ENCODE results near the gene PFKL.

PFKL gene

DNA sequence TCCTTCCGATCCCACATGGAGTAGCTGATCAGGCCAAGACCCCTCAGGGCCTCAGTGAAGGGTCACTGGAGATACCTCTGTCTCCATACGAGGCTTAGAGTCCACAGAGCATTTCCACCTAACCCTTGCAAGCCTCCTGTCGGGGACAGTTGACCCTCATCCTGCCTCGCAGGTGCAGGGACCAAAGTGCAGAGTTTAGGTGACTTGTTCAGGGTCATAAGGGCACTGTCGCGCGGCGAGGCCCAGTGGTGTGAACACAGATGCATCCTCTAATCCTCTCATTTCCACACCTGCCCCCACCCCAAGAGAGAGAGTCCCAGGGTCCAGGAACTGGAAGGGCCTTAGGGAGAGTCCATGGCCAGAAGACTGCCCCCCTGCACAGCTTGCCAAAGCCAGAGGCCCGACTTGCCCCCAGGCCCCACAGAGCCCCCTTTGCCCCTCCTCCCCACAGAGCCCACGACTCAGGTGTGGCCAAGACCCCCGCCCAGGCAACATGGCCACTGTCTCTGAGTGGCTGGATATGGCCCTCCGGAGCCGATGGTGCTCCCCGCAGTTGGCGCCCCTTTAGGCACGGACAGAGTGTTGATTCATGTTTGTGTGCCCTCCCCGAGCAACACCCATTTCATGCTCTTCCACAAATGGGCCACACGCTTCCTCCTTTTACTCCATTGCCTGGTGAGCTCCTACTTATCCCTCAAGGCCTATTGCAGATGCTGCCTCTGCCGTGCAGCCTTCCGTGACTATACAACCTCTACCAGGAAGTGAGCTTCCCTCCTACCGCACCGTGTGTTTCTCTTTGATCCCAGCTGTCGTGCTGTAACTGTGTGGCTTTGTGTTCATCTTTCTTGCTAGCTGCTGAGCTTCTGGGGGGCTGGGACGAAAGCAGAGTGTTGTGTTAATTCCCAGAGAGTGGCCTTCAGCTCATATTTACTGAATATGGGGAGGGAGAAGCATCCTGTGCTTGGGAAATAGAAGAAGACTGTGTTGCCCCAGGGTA is 55.2 kb downstream of the PFKL start:
- TF ChIP-seq SIN3A (IDR thresholded peaks at IDR 0.05; ENCODE audit: borderline replicate concordance, insufficient read depth, low read length) (no peak), TAF1 (IDR thresholded peaks at IDR 0.05; ENCODE audit: borderline replicate concordance, insufficient read depth, low read length) (no peak), POLR2AphosphoS5 (IDR thresholded peaks at IDR 0.05; ENCODE audit: low read depth, low read length) (no peak), FOXP2 (optimal IDR thresholded peaks at IDR 0.05; ENCODE audit: borderline replicate concordance, extremely low read depth, extremely low read length, insufficient read depth) (no peak)
- TF ChIP-seq, protein P1, sequence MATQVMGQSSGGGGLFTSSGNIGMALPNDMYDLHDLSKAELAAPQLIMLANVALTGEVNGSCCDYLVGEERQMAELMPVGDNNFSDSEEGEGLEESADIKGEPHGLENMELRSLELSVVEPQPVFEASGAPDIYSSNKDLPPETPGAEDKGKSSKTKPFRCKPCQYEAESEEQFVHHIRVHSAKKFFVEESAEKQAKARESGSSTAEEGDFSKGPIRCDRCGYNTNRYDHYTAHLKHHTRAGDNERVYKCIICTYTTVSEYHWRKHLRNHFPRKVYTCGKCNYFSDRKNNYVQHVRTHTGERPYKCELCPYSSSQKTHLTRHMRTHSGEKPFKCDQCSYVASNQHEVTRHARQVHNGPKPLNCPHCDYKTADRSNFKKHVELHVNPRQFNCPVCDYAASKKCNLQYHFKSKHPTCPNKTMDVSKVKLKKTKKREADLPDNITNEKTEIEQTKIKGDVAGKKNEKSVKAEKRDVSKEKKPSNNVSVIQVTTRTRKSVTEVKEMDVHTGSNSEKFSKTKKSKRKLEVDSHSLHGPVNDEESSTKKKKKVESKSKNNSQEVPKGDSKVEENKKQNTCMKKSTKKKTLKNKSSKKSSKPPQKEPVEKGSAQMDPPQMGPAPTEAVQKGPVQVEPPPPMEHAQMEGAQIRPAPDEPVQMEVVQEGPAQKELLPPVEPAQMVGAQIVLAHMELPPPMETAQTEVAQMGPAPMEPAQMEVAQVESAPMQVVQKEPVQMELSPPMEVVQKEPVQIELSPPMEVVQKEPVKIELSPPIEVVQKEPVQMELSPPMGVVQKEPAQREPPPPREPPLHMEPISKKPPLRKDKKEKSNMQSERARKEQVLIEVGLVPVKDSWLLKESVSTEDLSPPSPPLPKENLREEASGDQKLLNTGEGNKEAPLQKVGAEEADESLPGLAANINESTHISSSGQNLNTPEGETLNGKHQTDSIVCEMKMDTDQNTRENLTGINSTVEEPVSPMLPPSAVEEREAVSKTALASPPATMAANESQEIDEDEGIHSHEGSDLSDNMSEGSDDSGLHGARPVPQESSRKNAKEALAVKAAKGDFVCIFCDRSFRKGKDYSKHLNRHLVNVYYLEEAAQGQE (IDR thresholded peaks at IDR 0.05; ENCODE audit: insufficient read depth in 1 of 2, low read depth in 2 of 2, low read length in 2 of 2): no peak

DNA sequence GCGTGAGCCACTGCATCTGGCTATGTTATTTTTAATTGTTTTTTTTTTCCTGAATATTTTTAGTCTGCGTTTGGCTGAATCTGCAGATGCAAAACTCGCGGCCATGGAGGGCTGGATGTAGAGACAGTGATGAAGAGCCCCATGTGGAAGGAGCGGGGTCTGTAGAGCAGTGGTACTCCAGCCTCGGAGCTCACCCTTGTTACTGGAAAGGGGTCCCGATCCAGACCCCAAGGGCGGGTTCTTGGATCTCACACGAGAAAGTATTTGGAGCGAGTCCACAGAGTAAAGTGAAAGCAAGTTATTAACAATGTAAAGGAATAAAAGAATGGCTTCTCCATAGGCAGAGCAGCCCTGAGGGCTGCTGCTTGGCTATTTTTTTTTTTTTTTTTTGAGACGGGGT is 56.3 kb downstream of the PFKL start:
- no peak for TF ChIP-seq TAF1 (IDR thresholded peaks at IDR 0.05; ENCODE audit: borderline replicate concordance, insufficient read depth, low read length)
- no peak for TF ChIP-seq POLR2AphosphoS5 (IDR thresholded peaks at IDR 0.05; ENCODE audit: low read depth, low read length)
- no peak for TF ChIP-seq FOXP2 (optimal IDR thresholded peaks at IDR 0.05; ENCODE audit: borderline replicate concordance, extremely low read depth, extremely low read length, insufficient read depth)
- TF ChIP-seq, protein P1 (IDR thresholded peaks at IDR 0.05; ENCODE audit: insufficient read depth in 1 of 2, low read depth in 2 of 2, low read length in 2 of 2): no peak
- TF ChIP-seq SIN3A (IDR thresholded peaks at IDR 0.05; ENCODE audit: borderline replicate concordance, insufficient read depth, low read length): no peak

DNA sequence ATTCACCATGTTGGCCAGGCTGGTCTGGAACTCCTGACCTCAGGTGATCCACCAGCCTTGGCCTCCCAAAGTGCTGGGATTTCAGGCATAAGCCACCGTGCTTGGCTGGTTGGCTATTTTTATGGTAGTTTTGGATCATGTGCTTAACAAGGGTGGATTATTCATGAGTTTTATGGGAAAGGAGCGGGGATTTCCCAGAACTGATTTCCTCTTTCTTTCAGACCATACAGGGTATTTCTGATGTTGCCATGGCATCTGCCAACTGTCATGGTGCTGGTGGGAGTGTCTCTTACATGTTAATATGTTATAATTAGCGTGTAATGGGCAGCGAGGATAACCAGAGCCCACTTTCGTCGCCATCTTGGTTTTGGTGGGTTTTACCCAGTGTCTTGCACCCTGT is 56.8 kb downstream of the PFKL start:
- TF ChIP-seq TAF1 (IDR thresholded peaks at IDR 0.05; ENCODE audit: borderline replicate concordance, insufficient read depth, low read length): no peak

DNA sequence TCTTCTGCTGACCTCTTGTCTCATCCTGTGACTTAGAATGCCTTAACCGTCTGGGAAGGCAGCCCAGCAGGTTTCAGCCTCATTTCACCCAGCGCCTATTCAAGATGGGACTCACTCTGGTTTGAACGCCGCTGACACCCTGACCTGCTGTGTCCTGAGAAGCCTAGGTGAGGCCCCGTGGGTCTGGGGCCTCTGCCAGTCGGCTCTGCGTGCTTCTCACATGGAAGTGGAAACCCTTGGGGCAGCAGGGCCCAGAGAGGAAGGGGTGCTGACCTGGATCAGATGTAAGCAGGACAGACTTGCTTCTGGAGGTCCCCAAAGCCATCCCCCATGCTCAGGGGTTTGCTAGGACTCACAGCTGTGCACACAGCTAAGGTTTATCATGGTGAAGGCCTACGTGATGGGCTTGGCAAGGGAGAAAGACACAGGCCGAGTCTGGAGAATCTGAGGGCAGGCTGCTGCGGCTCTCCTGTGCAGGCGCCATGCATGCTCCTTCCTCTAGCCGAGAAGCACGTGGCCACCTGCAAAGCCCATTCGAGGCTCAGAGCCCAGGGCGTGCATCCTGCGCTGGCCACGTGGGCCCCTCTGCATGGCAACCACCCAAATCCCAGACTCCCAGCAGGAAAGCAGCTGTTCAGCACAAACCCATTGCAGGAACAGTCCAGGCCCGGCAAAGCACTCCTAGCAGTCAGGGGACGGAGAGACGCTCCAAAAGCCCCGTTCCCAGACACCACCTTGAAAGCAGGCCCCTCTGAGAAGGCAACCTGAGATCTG is 57.4 kb downstream of the PFKL start:
- TF ChIP-seq SIN3A (IDR thresholded peaks at IDR 0.05; ENCODE audit: borderline replicate concordance, insufficient read depth, low read length): no peak
- TF ChIP-seq TAF1 (IDR thresholded peaks at IDR 0.05; ENCODE audit: borderline replicate concordance, insufficient read depth, low read length): no peak
- no peak for TF ChIP-seq POLR2AphosphoS5 (IDR thresholded peaks at IDR 0.05; ENCODE audit: low read depth, low read length)
- TF ChIP-seq, protein P1 (IDR thresholded peaks at IDR 0.05; ENCODE audit: insufficient read depth in 1 of 2, low read depth in 2 of 2, low read length in 2 of 2): no peak
- TF ChIP-seq FOXP2 (optimal IDR thresholded peaks at IDR 0.05; ENCODE audit: borderline replicate concordance, extremely low read depth, extremely low read length, insufficient read depth): no peak

DNA sequence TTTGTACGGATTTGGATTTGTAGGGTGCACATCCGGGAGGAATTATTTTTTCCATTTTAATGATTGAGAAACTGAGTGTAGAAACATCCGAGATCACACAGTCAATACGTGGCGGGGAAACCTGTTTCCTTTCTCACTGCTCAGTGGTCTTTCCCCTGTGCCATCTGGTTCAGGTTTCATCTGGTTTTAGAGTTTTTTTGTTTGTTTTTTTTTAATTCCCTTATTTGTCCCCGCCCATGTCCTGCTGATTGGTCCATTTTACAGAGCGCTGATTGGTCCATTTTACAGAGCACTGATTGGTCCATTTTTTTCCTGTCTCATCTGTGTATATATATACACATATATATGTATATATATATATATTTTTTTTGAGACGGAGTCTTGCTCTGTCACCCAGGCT is 59.5 kb downstream of the PFKL start:
- no peak for TF ChIP-seq POLR2AphosphoS5 (IDR thresholded peaks at IDR 0.05; ENCODE audit: low read depth, low read length)
- TF ChIP-seq TAF1 (IDR thresholded peaks at IDR 0.05; ENCODE audit: borderline replicate concordance, insufficient read depth, low read length): no peak
- no peak for TF ChIP-seq FOXP2 (optimal IDR thresholded peaks at IDR 0.05; ENCODE audit: borderline replicate concordance, extremely low read depth, extremely low read length, insufficient read depth)
- TF ChIP-seq, protein P1 (IDR thresholded peaks at IDR 0.05; ENCODE audit: insufficient read depth in 1 of 2, low read depth in 2 of 2, low read length in 2 of 2): no peak
- no peak for TF ChIP-seq SIN3A (IDR thresholded peaks at IDR 0.05; ENCODE audit: borderline replicate concordance, insufficient read depth, low read length)
